ENCODE measurements around the gene PABPN1. TPM values are rescaled to one million over a fixed set of nuclear protein-coding genes. Genes with fewer than 3 reads are reported as not detected.

PABPN1 gene
- total and polyA plus RNA-seq, 9 of the 15 experiments (the other 6 are each of a cell fraction or from before 2014, with no cell fraction given), result 32.6 to 388 (median 178) TPM

DNA sequence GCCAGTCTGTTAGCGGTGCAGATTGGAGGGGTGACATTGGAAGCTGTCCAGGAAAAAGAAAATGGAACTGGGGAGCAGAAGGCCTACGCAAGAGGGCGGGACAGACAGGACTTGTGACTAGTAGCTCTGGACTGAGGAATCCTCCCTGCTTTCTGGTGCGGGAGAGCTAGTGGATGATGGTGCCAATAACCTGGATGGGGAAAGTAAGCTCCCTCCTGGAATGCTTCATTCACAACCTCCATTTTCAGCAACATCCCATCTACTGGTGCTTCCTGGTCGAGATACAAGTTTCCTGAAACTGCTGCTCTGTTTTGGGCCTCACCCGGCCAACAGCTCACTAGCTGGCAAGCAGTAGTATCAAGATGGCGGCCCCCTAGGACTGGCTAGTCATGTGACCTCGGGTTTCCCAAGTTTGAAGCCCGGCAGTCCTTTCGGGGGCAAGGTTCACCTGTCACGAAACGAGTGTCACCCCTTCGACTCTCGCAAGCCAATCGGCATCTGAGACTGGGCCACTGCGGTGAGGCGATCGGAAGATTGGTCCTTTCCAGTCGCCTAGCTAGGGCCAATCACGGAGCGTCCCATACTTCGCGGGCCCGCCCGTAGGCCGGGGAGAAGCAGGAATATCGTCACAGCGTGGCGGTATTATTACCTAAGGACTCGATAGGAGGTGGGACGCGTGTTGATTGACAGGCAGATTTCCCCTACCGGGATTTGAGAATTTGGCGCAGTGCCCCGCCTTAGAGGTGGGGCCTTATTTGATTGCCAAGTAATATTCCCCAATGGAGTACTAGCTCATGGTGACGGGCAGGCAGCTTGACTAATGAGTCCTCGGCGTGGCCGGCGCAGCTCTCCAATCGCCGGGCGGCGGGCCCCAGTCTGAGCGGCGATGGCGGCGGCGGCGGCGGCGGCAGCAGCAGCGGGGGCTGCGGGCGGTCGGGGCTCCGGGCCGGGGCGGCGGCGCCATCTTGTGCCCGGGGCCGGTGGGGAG lies at the start of gene PABPN1 (continued):
- TF ChIP-seq, protein P1, sequence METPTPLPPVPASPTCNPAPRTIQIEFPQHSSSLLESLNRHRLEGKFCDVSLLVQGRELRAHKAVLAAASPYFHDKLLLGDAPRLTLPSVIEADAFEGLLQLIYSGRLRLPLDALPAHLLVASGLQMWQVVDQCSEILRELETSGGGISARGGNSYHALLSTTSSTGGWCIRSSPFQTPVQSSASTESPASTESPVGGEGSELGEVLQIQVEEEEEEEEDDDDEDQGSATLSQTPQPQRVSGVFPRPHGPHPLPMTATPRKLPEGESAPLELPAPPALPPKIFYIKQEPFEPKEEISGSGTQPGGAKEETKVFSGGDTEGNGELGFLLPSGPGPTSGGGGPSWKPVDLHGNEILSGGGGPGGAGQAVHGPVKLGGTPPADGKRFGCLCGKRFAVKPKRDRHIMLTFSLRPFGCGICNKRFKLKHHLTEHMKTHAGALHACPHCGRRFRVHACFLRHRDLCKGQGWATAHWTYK (CRISPR knock-in tag; IDR thresholded peaks at IDR 0.05), result peak; percentile 41; the same call in 1 of the 2 replicates
- TF ChIP-seq RAD51 (IDR thresholded peaks at IDR 0.05; ENCODE audit: borderline replicate concordance, low read depth) (peak; percentile 97), FOXJ3 (CRISPR knock-in tag; IDR thresholded peaks at IDR 0.05) (no peak), KAT2B (IDR thresholded peaks at IDR 0.05; ENCODE audit: low read depth, low read length) (no peak), GTF2E2 (tag; IDR thresholded peaks at IDR 0.05) (peak; percentile 98; the same call in 1 of the 2 replicates), EP300 (IDR thresholded peaks at IDR 0.05; ENCODE audit: low read length) (no peak), TBP (optimal IDR thresholded peaks at IDR 0.05; ENCODE audit: low read depth, low read length) (peak; percentile 54), ZNF324 (CRISPR knock-in tag; IDR thresholded peaks at IDR 0.05) (no peak), GABPB2 (CRISPR knock-in tag; conservative IDR thresholded peaks at IDR 0.05) (no peak), ZNF146 (CRISPR knock-in tag; IDR thresholded peaks at IDR 0.05; ENCODE audit: unreplicated experiment) (no peak), BRD4 (IDR thresholded peaks at IDR 0.05) (peak; percentile 78; the same call in 1 of the 2 replicates), TEAD4 (IDR thresholded peaks at IDR 0.05; ENCODE audit: low read length) (peak; percentile 30; the same call in 1 of the 2 replicates), TEAD4 (CRISPR knock-in tag; IDR thresholded peaks at IDR 0.05; ENCODE audit: borderline replicate concordance) (no peak), ZNF77 (CRISPR knock-in tag; IDR thresholded peaks at IDR 0.05) (peak; percentile 86; the same call in 1 of the 2 replicates), ZC3H11A (IDR thresholded peaks at IDR 0.05; ENCODE audit: low read depth, low read length) (peak; percentile 10; the same call in 1 of the 2 replicates), SOX6 (IDR thresholded peaks at IDR 0.05) (peak; percentile 16; the same call in 1 of the 2 replicates), NUFIP1 (IDR thresholded peaks at IDR 0.05; ENCODE audit: partially characterized antibody) (no peak), CBFA2T3 (IDR thresholded peaks at IDR 0.05) (no peak; the same call in 1 of the 2 replicates), RCOR1 (IDR thresholded peaks at IDR 0.05; ENCODE audit: borderline replicate concordance in 1 of 2, low read depth in 2 of 2, low read length in 2 of 2) (peak in 1 of 2 experiments; percentile 42; a peak in 2 of 4 replicates), XRCC4 (IDR thresholded peaks at IDR 0.05; ENCODE audit: extremely low read depth, insufficient read depth, insufficient read length) (no peak), HOXB6 (CRISPR knock-in tag; IDR thresholded peaks at IDR 0.05; ENCODE audit: borderline replicate concordance) (no peak), SETDB1 (IDR thresholded peaks at IDR 0.05; ENCODE audit: low read length) (no peak), MTA3 (IDR thresholded peaks at IDR 0.05; ENCODE audit: borderline replicate concordance) (peak; percentile 95), ZNF197 (CRISPR knock-in tag; IDR thresholded peaks at IDR 0.05; ENCODE audit: low read depth) (0 out of 2 replicates have a peak, but pooled peaks have one; percentile 37), KAT8 (IDR thresholded peaks at IDR 0.05; ENCODE audit: low read depth) (peak; percentile 90), ZNF174 (CRISPR knock-in tag; IDR thresholded peaks at IDR 0.05) (no peak)
- TF ChIP-seq, protein P2, sequence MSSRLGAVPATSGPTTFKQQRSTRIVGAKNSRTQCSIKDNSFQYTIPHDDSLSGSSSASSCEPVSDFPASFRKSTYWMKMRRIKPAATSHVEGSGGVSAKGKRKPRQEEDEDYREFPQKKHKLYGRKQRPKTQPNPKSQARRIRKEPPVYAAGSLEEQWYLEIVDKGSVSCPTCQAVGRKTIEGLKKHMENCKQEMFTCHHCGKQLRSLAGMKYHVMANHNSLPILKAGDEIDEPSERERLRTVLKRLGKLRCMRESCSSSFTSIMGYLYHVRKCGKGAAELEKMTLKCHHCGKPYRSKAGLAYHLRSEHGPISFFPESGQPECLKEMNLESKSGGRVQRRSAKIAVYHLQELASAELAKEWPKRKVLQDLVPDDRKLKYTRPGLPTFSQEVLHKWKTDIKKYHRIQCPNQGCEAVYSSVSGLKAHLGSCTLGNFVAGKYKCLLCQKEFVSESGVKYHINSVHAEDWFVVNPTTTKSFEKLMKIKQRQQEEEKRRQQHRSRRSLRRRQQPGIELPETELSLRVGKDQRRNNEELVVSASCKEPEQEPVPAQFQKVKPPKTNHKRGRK (tag; IDR thresholded peaks at IDR 0.05), result no peak
- TF ChIP-seq, protein P3, sequence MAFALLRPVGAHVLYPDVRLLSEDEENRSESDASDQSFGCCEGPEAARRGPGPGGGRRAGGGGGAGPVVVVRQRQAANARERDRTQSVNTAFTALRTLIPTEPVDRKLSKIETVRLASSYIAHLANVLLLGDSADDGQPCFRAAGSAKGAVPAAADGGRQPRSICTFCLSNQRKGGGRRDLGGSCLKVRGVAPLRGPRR (CRISPR knock-in tag; IDR thresholded peaks at IDR 0.05), result no peak; the same call in 1 of the 2 replicates

Measured in K562 (cell line).